Right lobe of liver (tissue), 6 donors: ENCODE results near the gene TLE2. TPM values are rescaled to one million over a fixed set of nuclear protein-coding genes. Genes with fewer than 3 reads are reported as not detected.
A peak's percentile ranks its signal among the peaks of the same experiment; 100 is the strongest.

Experiments
- ATAC-seq, 4 donors: fragments of 200-7000 bp; cut with Tn5 transposase; one replicate each; pipeline ENCODE4 v1.9.1; 2020; ENCODE audit warnings: mild to moderate bottlenecking in 4 of 4, moderate library complexity in 4 of 4
- DNase-seq, 3 donors: peaks; one replicate each; pipeline ENCODE4 v3.0.0-alpha.2; 2020
- H3K27ac ChIP-seq, 3 donors: fragments of 200-600 bp; one replicate each; pipeline ENCODE4 v1.8.0; 2022
- H3K27me3 ChIP-seq, 2 donors: fragments of 200-600 bp; one replicate each; pipeline ENCODE4 v1.8.0; 2022
- H3K36me3 ChIP-seq, 4 donors: fragments of 200-600 bp; sonication (generic) in 1 of 4; one replicate each; pipeline versions ENCODE4 v1.5.1 to v1.8.0; 2017 to 2022; ENCODE audit warnings: control low read depth in 1 of 4
- H3K4me1 ChIP-seq, 4 donors: fragments of 200-600 bp; sonication (generic) in 1 of 4; one replicate each; pipeline versions ENCODE4 v1.5.1 to v1.8.0; 2017 to 2022; ENCODE audit warnings: control low read depth in 1 of 4
- H3K4me3 ChIP-seq, 3 donors: fragments of 200-600 bp; one replicate each; pipeline ENCODE4 v1.8.0; 2022
- H3K9me3 ChIP-seq, 4 donors: fragments of 200-600 bp; sonication (generic) in 1 of 4; one replicate each; pipeline versions ENCODE4 v1.5.1 to v1.8.0; 2017 to 2022; ENCODE audit warnings: control low read depth in 1 of 4
- POLR2A ChIP-seq: fragments of 450-650 bp; IDR thresholded peaks from one replicate; pipeline ENCODE4 v1.6.1; 2017; ENCODE audit warnings: antibody characterized with exemption, mild to moderate bottlenecking
- WGBS: methylation state at CpG from one replicate; pipeline ENCODE4 v1.1.6; 2018; ENCODE audit warnings: low coverage, low lambda C conversion rate; ENCODE audit not compliant: insufficient coverage; ENCODE audit errors: missing lambda C conversion rate; 5-methylcytosine and 5-hydroxymethylcytosine counted together
- intact Hi-C, 2 donors: fragments of 100-400 bp; cut with DNase I; formaldehyde crosslinking; loops; one replicate each; pipeline versions ENCODE4 v1.11.2 to v1.14.1; 2022
- total RNA-seq, 6 experiments: library from RNA; depleted of rRNA in 2 of 6; stranded (reverse); fragments of >200 nt in 2 of 6; fragmentation: NEBNext Ultra II Directional in 3 of 6; extraction: Animal tissue kit (Norgen Biotek cat#: 25700) in 3 of 6; gene quantifications; one replicate each; pipeline versions ENCODE4 v1.1.0 to v1.2.4, GENCODE V29; 2016 to 2023
- TF ChIP-seq, protein P1 (sequence below), 4 donors: fragments of 200-600 bp in 3 of 4; fragments of 450-650 bp in 1 of 4; IDR thresholded peaks; one replicate each; pipeline versions ENCODE4 v1.5.1 to v1.8.0; 2016 to 2022; ENCODE audit warnings: antibody characterized with exemption in 4 of 4, mild to moderate bottlenecking in 2 of 4
- donor health status: DM: no; HTN: yes; CAD: no.
- donor health status: DM: no; HTN: no; CAD: no.
- donor health status: DM: no; HTN: no; CAD: no.
- donor health status: DM: no; HTN: yes; CAD: no.
- donor health status: DM: no; HTN: yes; CAD: no.

The TLE2 gene
- total RNA-seq, 6 experiments from 2014 or later = 6.1 to 20.6 (median 9.3) TPM

GRCh38 chr19:3010871-3011270 is 18.2 kb downstream of the TLE2 start:
- ATAC-seq (no peak), DNase-seq (no peak)
- no peak for TF ChIP-seq POLR2A
- TF ChIP-seq, protein P1, sequence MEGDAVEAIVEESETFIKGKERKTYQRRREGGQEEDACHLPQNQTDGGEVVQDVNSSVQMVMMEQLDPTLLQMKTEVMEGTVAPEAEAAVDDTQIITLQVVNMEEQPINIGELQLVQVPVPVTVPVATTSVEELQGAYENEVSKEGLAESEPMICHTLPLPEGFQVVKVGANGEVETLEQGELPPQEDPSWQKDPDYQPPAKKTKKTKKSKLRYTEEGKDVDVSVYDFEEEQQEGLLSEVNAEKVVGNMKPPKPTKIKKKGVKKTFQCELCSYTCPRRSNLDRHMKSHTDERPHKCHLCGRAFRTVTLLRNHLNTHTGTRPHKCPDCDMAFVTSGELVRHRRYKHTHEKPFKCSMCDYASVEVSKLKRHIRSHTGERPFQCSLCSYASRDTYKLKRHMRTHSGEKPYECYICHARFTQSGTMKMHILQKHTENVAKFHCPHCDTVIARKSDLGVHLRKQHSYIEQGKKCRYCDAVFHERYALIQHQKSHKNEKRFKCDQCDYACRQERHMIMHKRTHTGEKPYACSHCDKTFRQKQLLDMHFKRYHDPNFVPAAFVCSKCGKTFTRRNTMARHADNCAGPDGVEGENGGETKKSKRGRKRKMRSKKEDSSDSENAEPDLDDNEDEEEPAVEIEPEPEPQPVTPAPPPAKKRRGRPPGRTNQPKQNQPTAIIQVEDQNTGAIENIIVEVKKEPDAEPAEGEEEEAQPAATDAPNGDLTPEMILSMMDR (IDR thresholded peaks at IDR 0.05) = no peak
- Histone ChIP-seq H3K4me1 (no peaks in the 10 kb centered on the region), H3K27me3 (no peaks in the 10 kb centered on the region), H3K27ac (no peak overlapping the region), H3K4me3 (no peak overlapping the region), H3K9me3 (no peaks in the 10 kb centered on the region), H3K36me3 (no peaks in the 10 kb centered on the region)
- WGBS = no CpG with 5 or more reads among the region's 13 CpGs
- intact Hi-C loops = no loop called here

DNA sequence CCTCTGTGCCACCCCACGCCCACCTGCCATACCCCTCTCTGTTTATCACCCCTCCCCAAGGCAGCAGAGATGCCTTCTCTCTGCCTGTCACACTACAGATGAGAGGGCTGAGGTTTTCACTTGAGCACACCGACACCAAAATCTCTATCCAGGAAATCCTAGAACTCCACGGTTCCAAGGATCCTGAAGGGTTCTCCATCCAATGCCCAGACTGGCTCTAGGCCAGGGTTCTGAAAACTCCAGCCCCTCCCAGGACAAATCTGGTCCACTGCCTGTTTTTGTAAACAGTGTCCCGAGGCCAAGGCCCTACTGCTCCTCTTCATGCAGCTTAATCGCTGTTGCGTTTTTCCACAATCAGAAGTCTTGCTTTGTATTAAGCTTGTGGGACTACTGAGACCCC is 20.1 kb downstream of the TLE2 start:
- Histone ChIP-seq H3K27ac (no peak overlapping the region), H3K36me3 (no peaks in the 10 kb centered on the region), H3K4me1 (no peaks in the 10 kb centered on the region), H3K4me3 (no peak overlapping the region), H3K27me3 (no peaks in the 10 kb centered on the region), H3K9me3 (no peaks in the 10 kb centered on the region)
- no peak for ATAC-seq
- no peak for DNase-seq
- 81% methylated on average over 5 of the region's 6 CpGs for WGBS
- TF ChIP-seq, protein P1 (IDR thresholded peaks at IDR 0.05) = no peak
- intact Hi-C loops = no loop called here

DNA sequence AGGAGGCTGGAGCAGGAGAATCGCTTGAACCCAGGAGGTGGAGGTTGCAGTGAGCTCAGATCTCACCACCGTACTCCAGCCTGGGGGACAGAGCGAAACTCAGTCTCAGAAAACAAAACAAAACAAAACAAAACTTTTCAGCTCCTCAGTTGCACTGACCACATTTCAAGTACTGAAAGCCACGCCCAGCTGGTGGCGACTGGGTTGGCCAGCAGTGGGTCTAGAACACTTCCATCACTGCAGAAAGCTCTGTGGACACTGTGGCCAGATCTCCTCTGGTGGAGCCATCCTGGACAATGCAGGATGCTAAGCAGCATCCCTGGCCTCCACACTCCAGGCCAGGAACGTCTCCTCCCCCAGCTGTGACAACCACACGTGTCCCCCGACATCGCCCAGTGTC is 21.1 kb downstream of the TLE2 start:
- Histone ChIP-seq H3K36me3 (no peaks in the 10 kb centered on the region), H3K4me1 (no peaks in the 10 kb centered on the region), H3K27ac (no peak overlapping the region), H3K4me3 (no peak overlapping the region), H3K9me3 (no peaks in the 10 kb centered on the region), H3K27me3 (no peaks in the 10 kb centered on the region)
- ATAC-seq (no peak), DNase-seq (no peak)
- intact Hi-C loops = no loop called here
- 74% methylated on average over 4 of the region's 9 CpGs for WGBS
- TF ChIP-seq POLR2A = no peak
- TF ChIP-seq, protein P1 (IDR thresholded peaks at IDR 0.05) = no peak

- intact Hi-C loops = no loop called here
- no peaks in the 10 kb centered on the region for H3K27me3 ChIP-seq
- ATAC-seq (peak in 2 of 4 donors; percentile 11 to 32), DNase-seq (no peak)
- H3K4me1 ChIP-seq = no peaks in the 10 kb centered on the region
- no peak overlapping the region for H3K27ac ChIP-seq
- H3K36me3 ChIP-seq = no peaks in the 10 kb centered on the region
- 86% methylated on average over 10 of the region's 37 CpGs for WGBS
- H3K9me3 ChIP-seq = no peaks in the 10 kb centered on the region
- no peak overlapping the region for H3K4me3 ChIP-seq
- TF ChIP-seq, protein P1 (IDR thresholded peaks at IDR 0.05) = no peak
- no peak for TF ChIP-seq POLR2A
Measured at GRCh38 chr19:3006075-3006767, 22.9 kb downstream of the TLE2 start.

DNA sequence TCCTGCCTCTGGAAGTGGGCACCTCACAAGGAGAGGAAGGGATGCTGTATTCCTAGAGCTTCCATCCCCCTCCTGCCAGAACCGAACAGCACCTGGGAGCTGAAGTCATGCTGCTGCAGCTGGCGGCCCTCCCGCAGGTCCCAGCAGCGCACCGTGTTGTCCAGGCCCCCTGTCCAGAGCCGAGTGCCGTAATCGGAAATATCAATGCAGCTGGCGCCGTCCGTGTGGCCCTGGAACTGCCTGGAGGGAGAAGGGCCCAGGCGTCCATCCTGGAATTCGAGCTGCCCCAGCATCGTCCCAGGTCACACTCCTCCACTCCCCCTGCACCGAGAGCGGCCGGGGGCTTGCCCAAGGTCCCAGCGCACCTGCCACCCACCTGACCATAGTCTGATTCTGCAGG is 23.7 kb downstream of the TLE2 start:
- no peaks in the 10 kb centered on the region for H3K27me3 ChIP-seq

More for the DNA sequence above, 23.7 kb downstream of the TLE2 start:
- TF ChIP-seq, protein P1 (IDR thresholded peaks at IDR 0.05) = no peak
- no peak for TF ChIP-seq POLR2A
- Histone ChIP-seq H3K4me3 (no peak overlapping the region), H3K9me3 (no peaks in the 10 kb centered on the region), H3K27ac (no peak overlapping the region), H3K4me1 (no peaks in the 10 kb centered on the region), H3K36me3 (no peaks in the 10 kb centered on the region)
- DNase-seq = no peak
- WGBS = no CpG with 5 or more reads among the region's 18 CpGs
- intact Hi-C loops = no loop called here
- ATAC-seq = no peak
